A549 (cell line): ENCODE results near the gene SLC35F4. TPM values are rescaled to one million over a fixed set of nuclear protein-coding genes. Genes with fewer than 3 reads are reported as not detected.

ENCODE experiments used
- ATAC-seq, 2 experiments: fragments of 200-7000 bp in 1 of 2; fragments of >200 bp in 1 of 2; cut with Nextera tagmentation in 1 of 2; cut with Tn5 transposase in 1 of 2; 3 replicates each; pipeline versions ENCODE4 v1.8.0 to v1.9.1; 2018 to 2020; ENCODE audit warnings: mild to moderate bottlenecking in 1 of 2, moderate library complexity in 1 of 2
- CTCF ChIA-PET: fragments of 300-600 bp; sonication (Branson Sonifier 250); formaldehyde crosslinking; extraction: SDS; loops from one replicate; lab custom pipeline; 2021; ENCODE audit warnings: antibody characterized with exemption, inconsistent platforms; lab: Yijun Ruan, JAX
- POLR2A ChIA-PET: fragments of 350-600 bp; formaldehyde crosslinking; extraction: SDS; loops from one replicate; lab custom pipeline; 2021; ENCODE audit warnings: antibody characterized with exemption, inconsistent platforms; lab: Yijun Ruan, JAX
- DNase-seq, 2 experiments: peaks; one replicate each; pipeline versions ENCODE4 v3.0.0 to v3.0.0-alpha.2; 2011 to 2016; ENCODE audit warnings: low read depth in 1 of 2, low spot score in 1 of 2
- FAIRE-seq: peaks from 2 replicates; lab custom pipeline; 2011; peaks lifted over from hg19 to GRCh38; lab: Jason Lieb, UNC
- H3K27ac ChIP-seq, 2 experiments: fragments of >200 bp; sonication (Bioruptor Twin); formaldehyde crosslinking; 3 replicates each; pipeline ENCODE4 v1.5.1; 2016 to 2017
- H3K4me1 ChIP-seq: fragments of >200 bp; sonication (Bioruptor Twin); formaldehyde crosslinking; 3 replicates; pipeline ENCODE4 v1.6.1; 2016
- H3K4me2 ChIP-seq: fragments of >200 bp; sonication (Bioruptor Twin); formaldehyde crosslinking; 3 replicates; pipeline ENCODE4 v1.6.1; 2016
- H3K4me3 ChIP-seq: fragments of >200 bp; sonication (Bioruptor Twin); formaldehyde crosslinking; 3 replicates; pipeline ENCODE4 v1.5.1; 2016
- H3K9me3 ChIP-seq: fragments of >200 bp; sonication (Bioruptor Twin); formaldehyde crosslinking; 3 replicates; pipeline ENCODE4 v1.6.1; 2016
- CBX2 ChIP-seq: fragments of 200-600 bp; sonication (generic); IDR thresholded peaks from 2 replicates; pipeline ENCODE4 v1.6.1; 2016; ENCODE audit warnings: low read depth, mild to moderate bottlenecking, borderline replicate concordance
- CTCF ChIP-seq: fragments of >200 bp; sonication (Bioruptor Twin); formaldehyde crosslinking; IDR thresholded peaks from 3 replicates; pipeline ENCODE4 v1.5.1; 2016
- ELK1 ChIP-seq: fragments of 150-350 bp; IDR thresholded peaks from 2 replicates; pipeline ENCODE4 v1.6.1; 2014; ENCODE audit warnings: low read depth, mild to moderate bottlenecking, low read length
- FOXS1 ChIP-seq: fragments of 250-450 bp; sonication (Bioruptor Pico); IDR thresholded peaks from 2 replicates; pipeline ENCODE4 v1.5.0; 2020; ENCODE audit warnings: mild to moderate bottlenecking, moderate library complexity
- HES2 ChIP-seq: fragments of >200 bp; sonication (Bioruptor Twin); formaldehyde crosslinking; IDR thresholded peaks from 2 replicates; pipeline ENCODE4 v1.6.1; 2016
- HOXB5 ChIP-seq: fragments of 250-450 bp; sonication (Bioruptor Pico); IDR thresholded peaks from 2 replicates; pipeline ENCODE4 v1.5.0; 2020; ENCODE audit warnings: mild to moderate bottlenecking, moderate library complexity
- MAZ ChIP-seq: fragments of 150-350 bp; IDR thresholded peaks from 2 replicates; pipeline ENCODE4 v1.6.1; 2014; ENCODE audit warnings: antibody characterized with exemption, low read depth, low read length, borderline replicate concordance
- MYC ChIP-seq: IDR thresholded peaks from 2 replicates; pipeline ENCODE4 v1.6.1; 2012; ENCODE audit warnings: mild to moderate bottlenecking, inconsistent platforms, low read length, improper control_type of control experiment, borderline replicate concordance
- POLR2A ChIP-seq: IDR thresholded peaks from 2 replicates; pipeline ENCODE4 v1.6.1; 2012; ENCODE audit warnings: mild to moderate bottlenecking, low read length
- POLR2AphosphoS2 ChIP-seq: conservative IDR thresholded peaks from 2 replicates; pipeline ENCODE4 v1.6.1; 2012; ENCODE audit warnings: low read length, improper control_type of control experiment, inconsistent platforms
- RARB ChIP-seq: fragments of 250-450 bp; sonication (Bioruptor Pico); IDR thresholded peaks from 2 replicates; pipeline ENCODE4 v1.8.0; 2021; ENCODE audit warnings: mild to moderate bottlenecking, moderate library complexity
- RCOR1 ChIP-seq: fragments of 150-350 bp; IDR thresholded peaks from 2 replicates; pipeline ENCODE4 v1.6.1; 2014; ENCODE audit warnings: antibody characterized with exemption, low read length, low read depth
- RNF2 ChIP-seq: fragments of 200-600 bp; sonication (generic); IDR thresholded peaks from 2 replicates; pipeline ENCODE4 v1.6.1; 2016; ENCODE audit warnings: low read depth, mild to moderate bottlenecking, antibody characterized with exemption, moderate library complexity, borderline replicate concordance
- USF2 ChIP-seq: fragments of 450-650 bp; IDR thresholded peaks from 2 replicates; pipeline ENCODE4 v1.6.1; 2014; ENCODE audit warnings: antibody characterized with exemption
- ZC3H11A ChIP-seq: fragments of 450-650 bp; IDR thresholded peaks from 2 replicates; pipeline ENCODE4 v1.6.1; 2014; ENCODE audit warnings: antibody characterized with exemption, mild to moderate bottlenecking
- ZNF302 ChIP-seq: fragments of 250-450 bp; sonication (Bioruptor Pico); IDR thresholded peaks from 2 replicates; pipeline ENCODE4 v1.9.0; 2021; ENCODE audit warnings: inconsistent platforms, mild to moderate bottlenecking, moderate library complexity
- WGBS: methylation state at CpG from one replicate; pipeline ENCODE4 v1.1.6; 2017; ENCODE audit errors: missing lambda C conversion rate; 5-methylcytosine and 5-hydroxymethylcytosine counted together
- polyA plus RNA-seq, 4 experiments: library from polyadenylated mRNA; depleted of rRNA in 3 of 4; stranded (reverse); fragments of >200 nt; fragmentation: RNase III in 1 of 4; extraction: RNeasy Plus Mini Kit Qiagen cat#74134 plus additional on column Dnase treatment in 1 of 4; gene quantifications; 2 replicates in 3 of 4; 3 replicates in 1 of 4; pipeline ENCODE4 v1.2.3, GENCODE V29; 2011 to 2017

Gene SLC35F4
- polyA plus RNA-seq, 2 of the 4 experiments (the other 2 are of a cell fraction), result not detected

- TF ChIP-seq ZC3H11A (no peak), ELK1 (no peak), HES2 (no peak), POLR2AphosphoS2 (no peak), POLR2A (no peak), CTCF (no peak), CBX2 (no peak), HOXB5 (CRISPR knock-in tag) (no peak), RNF2 (no peak), MYC (no peak)
- Histone ChIP-seq H3K9me3 (no peaks in the 10 kb centered on the region), H3K27ac (no peak overlapping the region), H3K4me3 (no peak overlapping the region), H3K4me2 (no peak overlapping the region), H3K4me1 (no peaks in the 10 kb centered on the region)
- 21% methylated on average over 1 of the region's 1 CpG for WGBS
- FAIRE-seq (no peak), ATAC-seq (no peak), DNase-seq (no peak)
- CTCF ChIA-PET, result interaction anchor here (1.3 to 1.4 kb wide), 2 partner anchors 135 to 285 kb away, joined by 3 to 4 read pairs; no protein-coding TSS in a partner anchor
- POLR2A ChIA-PET, result no interaction called here
Measured at GRCh38 chr14:57735276-57735675, 130.6 kb downstream of the SLC35F4 start.

- Histone ChIP-seq H3K4me3 (no peak overlapping the region), H3K4me2 (no peak overlapping the region), H3K27ac (no peak overlapping the region), H3K9me3 (no peaks in the 10 kb centered on the region), H3K4me1 (no peaks in the 10 kb centered on the region)
- 60% methylated on average over 3 of the region's 3 CpGs for WGBS
- no peak for FAIRE-seq
- POLR2A ChIA-PET, result no interaction called here
- TF ChIP-seq RARB (CRISPR knock-in tag), result no peak
- TF ChIP-seq HOXB5 (CRISPR knock-in tag), result no peak
- TF ChIP-seq POLR2AphosphoS2, result no peak
- no peak for TF ChIP-seq HES2
- no peak for TF ChIP-seq FOXS1 (CRISPR knock-in tag)
- no peak for TF ChIP-seq ZNF302 (CRISPR knock-in tag)
- TF ChIP-seq RCOR1, result no peak
- TF ChIP-seq CBX2, result no peak
- TF ChIP-seq MAZ, result no peak
- TF ChIP-seq USF2, result no peak
- TF ChIP-seq, all 56 proteins: peak for 0
- ATAC-seq, result no peak
- CTCF ChIA-PET, result interaction anchor here (1.6 kb wide), 1 partner anchor 10 kb away, joined by 3 read pairs; no protein-coding TSS in a partner anchor
- no peak for DNase-seq
Measured at GRCh38 chr14:57732463-57733285, 133.2 kb downstream of the SLC35F4 start.
